GM12878 (cell line): ENCODE data around the gene EPHA10. TPM values are rescaled to one million over a fixed set of nuclear protein-coding genes. Genes with fewer than 3 reads are reported as not detected.

Source experiments
- ATAC-seq: fragments of 200-7000 bp; cut with Tn5 transposase; 3 replicates; pipeline ENCODE4 v1.9.1; 2020; ENCODE audit warnings: mild to moderate bottlenecking, moderate library complexity
- BruUV-seq: library from RNA; stranded (reverse); fragments of 400-500 nt; replicated peaks from 2 replicates; lab custom pipeline; 2021; lab: Mats Ljungman, UMichigan
- CTCF ChIA-PET: fragments of 300-600 bp; sonication (Branson Sonifier 250); formaldehyde crosslinking; extraction: SDS; loops from one replicate; lab custom pipeline; 2021; ENCODE audit warnings: inconsistent platforms; lab: Yijun Ruan, JAX
- POLR2A ChIA-PET: fragments of 350-600 bp; formaldehyde crosslinking; extraction: SDS; loops from one replicate; lab custom pipeline; 2021; ENCODE audit warnings: inconsistent platforms; lab: Charles Lee
- RAD21 ChIA-PET: fragments of 300-600 bp; sonication (Branson Sonifier 250); formaldehyde crosslinking; loops from one replicate; lab custom pipeline; 2023; ENCODE audit warnings: antibody characterized with exemption; ENCODE audit not compliant: unreplicated experiment; lab: Charles Lee
- SMC1A ChIA-PET: fragments of 300-600 bp; sonication (Branson Sonifier 250); formaldehyde crosslinking; loops from one replicate; lab custom pipeline; 2023; ENCODE audit not compliant: unreplicated experiment, uncharacterized antibody; lab: Charles Lee
- DNase-seq: peaks from one replicate; pipeline ENCODE4 v3.0.0-alpha.2; 2011; ENCODE audit warnings: low read depth, low spot score
- FAIRE-seq: peaks from 3 replicates; lab custom pipeline; 2011; peaks lifted over from hg19 to GRCh38; lab: Jason Lieb, UNC
- H2AFZ ChIP-seq: 2 replicates; pipeline ENCODE4 v1.6.0; 2011; ENCODE audit warnings: low read depth, low read length, control low read depth; ENCODE audit not compliant: control insufficient read depth
- H3K27ac ChIP-seq: 2 replicates; pipeline ENCODE4 v1.5.1; 2011; ENCODE audit warnings: control low read depth; ENCODE audit not compliant: control insufficient read depth, insufficient read depth
- H3K27me3 ChIP-seq, 2 experiments: replicated peaks in 1 of 2; 2 replicates each; pipeline versions ENCODE4 v1.6.0 to v1.6.1; 2011; ENCODE audit warnings: low read length in 1 of 2; ENCODE audit not compliant: control insufficient read depth in 2 of 2, insufficient read depth in 2 of 2
- H3K36me3 ChIP-seq, 2 experiments: 2 replicates each; pipeline ENCODE4 v1.5.1; 2011; ENCODE audit warnings: low read length in 1 of 2; ENCODE audit not compliant: control insufficient read depth in 2 of 2, insufficient read depth in 2 of 2
- H3K4me1 ChIP-seq: 2 replicates; pipeline ENCODE4 v1.6.1; 2011; ENCODE audit warnings: mild to moderate bottlenecking, low read length, moderate library complexity, mixed read lengths; ENCODE audit not compliant: control insufficient read depth, insufficient read depth
- H3K4me2 ChIP-seq: 2 replicates; pipeline ENCODE4 v1.6.0; 2011; ENCODE audit warnings: control low read depth; ENCODE audit not compliant: control insufficient read depth, insufficient read depth
- H3K4me3 ChIP-seq: fragments of 200-600 bp; sonication (generic); 2 replicates; pipeline ENCODE4 v1.5.1; 2016
- H3K79me2 ChIP-seq: 2 replicates; pipeline ENCODE4 v1.6.0; 2011; ENCODE audit warnings: low read length; ENCODE audit not compliant: control insufficient read depth, insufficient read depth
- H3K9ac ChIP-seq: 2 replicates; pipeline ENCODE4 v1.8.0; 2011; ENCODE audit warnings: low read length, control low read depth, mixed read lengths; ENCODE audit not compliant: control insufficient read depth, insufficient read depth
- H3K9me3 ChIP-seq: replicated peaks from 3 replicates; pipeline ENCODE4 v1.5.1; 2011; ENCODE audit warnings: mild to moderate bottlenecking, low read length; ENCODE audit not compliant: control insufficient read depth, insufficient read depth
- H4K20me1 ChIP-seq: 2 replicates; pipeline ENCODE4 v1.6.0; 2011; ENCODE audit not compliant: control insufficient read depth, insufficient read depth
- ASH2L ChIP-seq: fragments of 300-600, 200-600 bp; sonication (generic); IDR thresholded peaks from 2 replicates; pipeline ENCODE4 v1.6.1; 2017; ENCODE audit warnings: low read depth, mild to moderate bottlenecking, borderline replicate concordance
- CBFB ChIP-seq: IDR thresholded peaks from 2 replicates; pipeline ENCODE4 v1.6.1; 2016; ENCODE audit warnings: antibody characterized with exemption, low read depth
- CEBPZ ChIP-seq: fragments of 150-350 bp; IDR thresholded peaks from 2 replicates; pipeline ENCODE4 v1.6.1; 2016; ENCODE audit warnings: low read depth, low read length
- ESRRA ChIP-seq: IDR thresholded peaks from 2 replicates; pipeline ENCODE4 v1.6.1; 2012; ENCODE audit warnings: mild to moderate bottlenecking, low read length, improper control_type of control experiment
- EZH2 ChIP-seq: IDR thresholded peaks from 2 replicates; pipeline ENCODE4 v1.6.1; 2012; ENCODE audit warnings: low read depth, mild to moderate bottlenecking, control low read depth, inconsistent platforms, low read length, borderline replicate concordance; ENCODE audit not compliant: control insufficient read depth
- JUNB ChIP-seq: IDR thresholded peaks from 2 replicates; pipeline ENCODE4 v1.6.1; 2016; ENCODE audit warnings: antibody characterized with exemption, mild to moderate bottlenecking
- NFYA ChIP-seq: IDR thresholded peaks from 2 replicates; pipeline ENCODE4 v1.6.1; 2011; ENCODE audit warnings: low read depth, mild to moderate bottlenecking, low read length, improper control_type of control experiment, borderline replicate concordance
- PRDM15 ChIP-seq: fragments of 450-650 bp; formaldehyde crosslinking; IDR thresholded peaks from 2 replicates; pipeline ENCODE4 v1.4.0; 2020; ENCODE audit warnings: mild to moderate bottlenecking, moderate library complexity
- RAD51 ChIP-seq: fragments of 450-650 bp; IDR thresholded peaks from 2 replicates; pipeline ENCODE4 v1.6.1; 2016; ENCODE audit warnings: moderate library complexity, mild to moderate bottlenecking, inconsistent platforms
- RCOR1 ChIP-seq: conservative IDR thresholded peaks from 2 replicates; pipeline ENCODE4 v1.6.1; 2012; ENCODE audit warnings: low read depth, low read length, improper control_type of control experiment
- ZBTB4 ChIP-seq: fragments of 450-650 bp; formaldehyde crosslinking; IDR thresholded peaks from 2 replicates; pipeline ENCODE4 v1.4.0; 2022; ENCODE audit warnings: mild to moderate bottlenecking, moderate library complexity
- ZZZ3 ChIP-seq: IDR thresholded peaks from 2 replicates; pipeline ENCODE4 v1.6.1; 2011; ENCODE audit warnings: low read depth; ENCODE audit not compliant: control insufficient read depth, insufficient read length
- WGBS: methylation state at CpG from one replicate; pipeline ENCODE4 v1.1.6; 2016; ENCODE audit warnings: low lambda C conversion rate; ENCODE audit not compliant: insufficient replicate concordance, insufficient coverage; ENCODE audit errors: missing lambda C conversion rate; 5-methylcytosine and 5-hydroxymethylcytosine counted together
- in situ Hi-C: fragments of 300-500 bp; cut with MboI; formaldehyde crosslinking; loops from 9 replicates; pipeline ENCODE4 v1.14.3; 2018; ENCODE audit warnings: mixed read lengths
- intact Hi-C: fragments of 100-400 bp; cut with micrococcal nuclease; formaldehyde crosslinking; loops from one replicate; pipeline ENCODE4 v1.14.2; 2022; ENCODE audit not compliant: unreplicated experiment
- polyA plus RNA-seq, 11 experiments: library from polyadenylated mRNA; depleted of rRNA in 4 of 11; unstranded in 6 of 11; stranded (reverse) in 5 of 11; fragments of >200 nt; fragmentation: Nextera tagmentation in 4 of 11; fragmentation: Illumina TruSeq in 1 of 11; extraction: Ambion mirVana in 4 of 11; extraction: Trizol in 1 of 11; gene quantifications; 1 replicate in 1 of 11; 2 replicates in 10 of 11; pipeline versions ENCODE4 v1.2.1 to v1.2.3, GENCODE V29; 2011 to 2016; ENCODE audit warnings: inconsistent platforms in 2 of 11, missing spikeins in 2 of 11, low read depth in 1 of 11
- total RNA-seq, 4 experiments: library from RNA; depleted of rRNA in 3 of 4; stranded (reverse); fragments of >200 nt in 3 of 4; fragmentation: Illumina TruSeq in 1 of 4; extraction: Trizol in 1 of 4; gene quantifications; 2 replicates each; pipeline versions ENCODE4 v1.2.1 to v1.2.3, GENCODE V29; 2013 to 2021

The EPHA10 gene
- total and polyA plus RNA-seq, 10 of the 15 experiments (the other 5 are each of a cell fraction or from before 2014, with no cell fraction given), result 0.05 to 0.06 TPM; not detected in 8

GRCh38 chr1:37767488-37767887, 2.6 kb upstream of the EPHA10 start:
- BruUV-seq, result no TSS peak
- TF ChIP-seq RCOR1, result no peak
- TF ChIP-seq RAD51, result no peak
- no peak for TF ChIP-seq ZZZ3
- no peak for TF ChIP-seq ZBTB4
- no peak for TF ChIP-seq CEBPZ
- no peak for TF ChIP-seq ASH2L
- no peak for TF ChIP-seq EZH2
- TF ChIP-seq NFYA, result no peak
- no peak for TF ChIP-seq ESRRA
- no peak for TF ChIP-seq PRDM15 (CRISPR knock-in tag)
- TF ChIP-seq CBFB, result no peak
- no peak for TF ChIP-seq JUNB
- TF ChIP-seq, all 136 proteins: peak for 0

More at GRCh38 chr1:37767488-37767887, 2.6 kb upstream of the EPHA10 start:
- in situ Hi-C loops (no loop called here), intact Hi-C loops (no loop called here)
- CTCF ChIA-PET, result no interaction called here
- 0% methylated on average over 2 of the region's 2 CpGs for WGBS
- Histone ChIP-seq H2AFZ (no peak overlapping the region), H4K20me1 (no peaks in the 10 kb centered on the region), H3K36me3 (no peaks in the 10 kb centered on the region), H3K27ac (no peak overlapping the region), H3K4me3 (no peak overlapping the region), H3K4me1 (no peaks in the 10 kb centered on the region), H3K4me2 (no peak overlapping the region), H3K9me3 (no peaks in the 10 kb centered on the region; the same call in 2 of the 3 replicates), H3K9ac (no peak overlapping the region), H3K79me2 (no peaks in the 10 kb centered on the region), H3K27me3 (peaks cover 5 to 14% of the 10 kb centered on the region in 2 experiments; a peak in 3 of 4 replicates)
- FAIRE-seq (no peak), DNase-seq (no peak), ATAC-seq (no peak)
- SMC1A ChIA-PET, result no interaction called here
- POLR2A ChIA-PET, result no interaction called here
- RAD21 ChIA-PET, result no interaction called here
